Caco-2 (cell line): ENCODE measurements around the gene LENG9. TPM values are rescaled to one million over a fixed set of nuclear protein-coding genes. Genes with fewer than 3 reads are reported as not detected.

ENCODE experiments used
- BruUV-seq: library from RNA; stranded (reverse); fragments of 400-500 nt; replicated peaks from 2 replicates; lab custom pipeline; 2021; lab: Mats Ljungman, UMichigan
- CTCF ChIA-PET: fragments of 300-600 bp; sonication (Branson Sonifier 250); formaldehyde crosslinking; loops from one replicate; lab custom pipeline; 2022; ENCODE audit warnings: antibody characterized with exemption; lab: Charles Lee
- POLR2A ChIA-PET: fragments of 300-600 bp; sonication (Branson Sonifier 250); formaldehyde crosslinking; loops from one replicate; lab custom pipeline; 2022; ENCODE audit warnings: antibody characterized with exemption; lab: Charles Lee
- DNase-seq, 2 experiments: peaks; one replicate each; pipeline versions ENCODE4 v3.0.0 to v3.0.0-alpha.2; 2020 to 2022
- H3K27me3 ChIP-seq: replicated peaks from 2 replicates; pipeline ENCODE4 v1.6.0; 2011; ENCODE audit warnings: low read length; ENCODE audit not compliant: control insufficient read depth, insufficient read depth
- H3K36me3 ChIP-seq: 2 replicates; pipeline ENCODE4 v1.5.1; 2011; ENCODE audit warnings: low read length; ENCODE audit not compliant: control insufficient read depth, insufficient read depth
- H3K4me1 ChIP-seq: fragments of 250-450 bp; sonication (Bioruptor Pico); 2 replicates; pipeline ENCODE4 v1.5.1; 2020; ENCODE audit warnings: mild to moderate bottlenecking
- H3K4me3 ChIP-seq: 2 replicates; pipeline ENCODE4 v1.5.1; 2011; ENCODE audit warnings: low read depth, mild to moderate bottlenecking, control low read depth, low read length
- H3K9me3 ChIP-seq: fragments of 250-450 bp; sonication (Bioruptor Pico); 2 replicates; pipeline ENCODE4 v1.5.1; 2020; ENCODE audit warnings: mild to moderate bottlenecking, moderate library complexity
- H3K27ac Mint-ChIP-seq: one replicate; pipeline ENCODE4 v1.8.0; 2022; ENCODE audit warnings: mixed read lengths; ENCODE audit not compliant: unreplicated experiment
- H3K27me3 Mint-ChIP-seq: one replicate; pipeline ENCODE4 v1.8.0; 2022; ENCODE audit warnings: mixed read lengths; ENCODE audit not compliant: insufficient read depth, unreplicated experiment
- H3K36me3 Mint-ChIP-seq: one replicate; pipeline ENCODE4 v1.8.0; 2022; ENCODE audit warnings: mild to moderate bottlenecking, mixed read lengths; ENCODE audit not compliant: insufficient read depth, unreplicated experiment
- H3K4me1 Mint-ChIP-seq: one replicate; pipeline ENCODE4 v1.8.0; 2022; ENCODE audit warnings: low read depth, mixed read lengths; ENCODE audit not compliant: unreplicated experiment
- H3K4me3 Mint-ChIP-seq: one replicate; pipeline ENCODE4 v1.8.0; 2022; ENCODE audit warnings: mild to moderate bottlenecking, moderate library complexity, mixed read lengths; ENCODE audit not compliant: unreplicated experiment
- H3K9me3 Mint-ChIP-seq: one replicate; pipeline ENCODE4 v1.8.0; 2022; ENCODE audit warnings: mixed read lengths; ENCODE audit not compliant: unreplicated experiment
- intact Hi-C: fragments of 100-400 bp; cut with micrococcal nuclease; formaldehyde crosslinking; loops from one replicate; pipeline ENCODE4 v1.10.0; 2022; ENCODE audit not compliant: unreplicated experiment
- total RNA-seq: library from RNA; stranded (reverse); gene quantifications from 2 replicates; pipeline ENCODE4 v1.2.3, GENCODE V29; 2022
- TF ChIP-seq, protein P1 (sequence below), 2 experiments: fragments of 200-600 bp in 1 of 2; IDR thresholded peaks; 1 replicate in 1 of 2; 2 replicates in 1 of 2; pipeline versions ENCODE4 v1.5.1 to v1.8.0; 2011 to 2022; ENCODE audit warnings: antibody characterized with exemption in 1 of 2, control low read depth in 1 of 2, inconsistent platforms in 1 of 2, low read depth in 1 of 2, low read length in 1 of 2, mild to moderate bottlenecking in 1 of 2, moderate library complexity in 1 of 2; ENCODE audit not compliant: insufficient read depth in 1 of 2, severe bottlenecking in 1 of 2, unreplicated experiment in 1 of 2

The LENG9 gene
- total RNA-seq, 1 experiment from 2014 or later, result 6.7 TPM

DNA sequence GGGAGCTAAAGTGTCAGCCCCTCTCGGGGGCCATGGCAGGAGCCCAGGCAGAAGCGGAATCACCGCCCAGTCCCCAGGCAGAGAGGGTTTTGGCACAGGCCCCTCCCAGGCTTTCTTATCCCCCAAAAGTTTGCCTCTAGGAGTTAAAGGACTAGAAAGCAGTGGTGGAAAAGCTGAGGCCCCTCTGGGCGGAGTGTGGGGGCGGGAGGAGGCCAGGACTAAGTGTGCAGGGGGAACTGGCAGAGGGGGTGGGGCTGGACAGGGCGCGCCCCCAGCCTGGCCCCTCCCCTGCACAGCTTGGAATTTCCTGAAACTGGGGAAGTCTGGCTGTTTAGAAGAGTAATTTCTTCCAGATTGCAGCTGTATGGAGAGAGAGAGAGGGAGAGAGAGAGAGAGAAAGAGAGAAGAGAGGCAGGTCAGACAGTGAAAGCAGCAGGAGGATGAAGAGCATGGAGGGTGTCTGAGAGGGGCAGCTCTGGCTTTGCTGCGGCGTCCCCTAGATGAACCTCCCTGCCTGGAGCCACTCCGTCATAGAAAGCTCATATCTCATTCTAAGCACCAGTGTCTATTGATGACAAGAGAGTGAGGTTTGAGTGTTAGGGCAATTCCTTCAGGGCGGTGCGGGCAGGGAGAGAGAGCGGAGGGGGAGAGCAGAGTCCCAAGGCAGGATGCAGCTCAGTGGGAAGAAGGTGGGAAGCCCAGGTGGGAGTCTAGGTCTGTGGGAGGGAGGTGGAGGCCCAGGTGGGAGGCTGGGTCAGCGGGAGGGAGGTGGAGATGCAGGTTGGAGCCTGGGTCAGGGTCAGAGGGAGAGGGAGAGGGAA lies 9.7 kb upstream of the LENG9 start, which contains the start of gene CDC42EP5:
Gene CDC42EP5 (minus strand): TSS at position 226 of the 821 bp plus-strand sequence. CDS start 7,749 bp downstream, outside the sequence.
- H3K4me3 Mint-ChIP-seq, result peak within 1 kb of the TSS; percentile 41
- peak within 1 kb of the TSS; percentile 26 for H3K27ac Mint-ChIP-seq
- DNase-seq, result peak; percentile 66 to 72

GRCh38 chr19:54470991-54471782 lies 7.6 kb upstream of the LENG9 start:
- H3K36me3 Mint-ChIP-seq, result no peaks in the 10 kb centered on the region
- H3K4me3 ChIP-seq, result peak overlapping the region; percentile 45
- ChIA-PET CTCF (no interaction called here), POLR2A (no interaction called here)
- H3K9me3 ChIP-seq, result no peaks in the 10 kb centered on the region
- peak overlapping the region; percentile 89 for H3K4me3 Mint-ChIP-seq
- intact Hi-C loops, result no loop called here
- peaks cover 16% of the 10 kb centered on the region for H3K4me1 ChIP-seq
- no peaks in the 10 kb centered on the region for H3K27me3 ChIP-seq
- no TSS peak for BruUV-seq
- peaks cover 28% of the 10 kb centered on the region for H3K4me1 Mint-ChIP-seq
- peak in 1 of 2 experiments; percentile 52 for DNase-seq
- peaks cover 2% of the 10 kb centered on the region for H3K27me3 Mint-ChIP-seq
- H3K36me3 ChIP-seq, result no peaks in the 10 kb centered on the region
- TF ChIP-seq, protein P1, sequence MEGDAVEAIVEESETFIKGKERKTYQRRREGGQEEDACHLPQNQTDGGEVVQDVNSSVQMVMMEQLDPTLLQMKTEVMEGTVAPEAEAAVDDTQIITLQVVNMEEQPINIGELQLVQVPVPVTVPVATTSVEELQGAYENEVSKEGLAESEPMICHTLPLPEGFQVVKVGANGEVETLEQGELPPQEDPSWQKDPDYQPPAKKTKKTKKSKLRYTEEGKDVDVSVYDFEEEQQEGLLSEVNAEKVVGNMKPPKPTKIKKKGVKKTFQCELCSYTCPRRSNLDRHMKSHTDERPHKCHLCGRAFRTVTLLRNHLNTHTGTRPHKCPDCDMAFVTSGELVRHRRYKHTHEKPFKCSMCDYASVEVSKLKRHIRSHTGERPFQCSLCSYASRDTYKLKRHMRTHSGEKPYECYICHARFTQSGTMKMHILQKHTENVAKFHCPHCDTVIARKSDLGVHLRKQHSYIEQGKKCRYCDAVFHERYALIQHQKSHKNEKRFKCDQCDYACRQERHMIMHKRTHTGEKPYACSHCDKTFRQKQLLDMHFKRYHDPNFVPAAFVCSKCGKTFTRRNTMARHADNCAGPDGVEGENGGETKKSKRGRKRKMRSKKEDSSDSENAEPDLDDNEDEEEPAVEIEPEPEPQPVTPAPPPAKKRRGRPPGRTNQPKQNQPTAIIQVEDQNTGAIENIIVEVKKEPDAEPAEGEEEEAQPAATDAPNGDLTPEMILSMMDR (IDR thresholded peaks at IDR 0.05; ENCODE audit: insufficient read depth in 1 of 2, low read depth in 1 of 2, low read length in 1 of 2, severe bottlenecking in 1 of 2, unreplicated experiment in 1 of 2), result no peak
- no peaks in the 10 kb centered on the region for H3K9me3 Mint-ChIP-seq
- H3K27ac Mint-ChIP-seq, result peak overlapping the region; percentile 36

More for the DNA sequence above, 9.7 kb upstream of the LENG9 start, which contains the start of gene CDC42EP5:
- no peaks in the 10 kb centered on the region for H3K9me3 Mint-ChIP-seq
- intact Hi-C loops, result no loop called here
- Histone ChIP-seq H3K9me3 (no peaks in the 10 kb centered on the region), H3K4me1 (peaks cover 21% of the 10 kb centered on the region), H3K27me3 (no peaks in the 10 kb centered on the region), H3K36me3 (no peaks in the 10 kb centered on the region), H3K4me3 (peak within 1 kb of the TSS; percentile 23)
- ChIA-PET CTCF (interaction anchor here (0.9 to 1.1 kb wide), 2 partner anchors 34 to 43 kb away, joined by 3 to 4 read pairs; no protein-coding TSS in a partner anchor), POLR2A (interaction anchor here (0.6 to 1.1 kb wide), 2 partner anchors 25 to 493 kb away, joined by 3 to 5 read pairs; partner anchors contain the start of gene NLRP2)
- BruUV-seq, result no TSS peak
- H3K27me3 Mint-ChIP-seq, result peaks cover 2% of the 10 kb centered on the region
- TF ChIP-seq, protein P1 (IDR thresholded peaks at IDR 0.05; ENCODE audit: insufficient read depth in 1 of 2, low read depth in 1 of 2, low read length in 1 of 2, severe bottlenecking in 1 of 2, unreplicated experiment in 1 of 2), result no peak
- H3K36me3 Mint-ChIP-seq, result no peaks in the 10 kb centered on the region
- peaks cover 37% of the 10 kb centered on the region for H3K4me1 Mint-ChIP-seq
